ENCODE results near the gene LAMC3. TPM values are rescaled to one million over a fixed set of nuclear protein-coding genes. Genes with fewer than 3 reads are reported as not detected.
A peak's percentile ranks its signal among the peaks of the same experiment; 100 is the strongest.

Gene LAMC3
- total and polyA plus RNA-seq, 9 of the 15 experiments (the other 6 are each of a cell fraction or from before 2014, with no cell fraction given), result 0.10 TPM; not detected in 8

GRCh38 chr9:131021785-131022184, 12.8 kb downstream of the LAMC3 start:
- H3K9me1 ChIP-seq (ENCODE audit: control insufficient read depth, insufficient read depth, low read length), result peaks cover 4% of the 10 kb centered on the region
- no peak overlapping the region for H3K9ac ChIP-seq (ENCODE audit: insufficient read depth in 1 of 2, low read depth in 2 of 2, low read length in 2 of 2)
- BruUV-seq (replicated peaks), result no TSS peak
- in situ Hi-C loops (cut with MboI), result no loop called here
- H3K4me3 ChIP-seq, result no peak overlapping the region
- under 1% methylated on average over 7 of the region's 7 CpGs for WGBS (ENCODE audit: insufficient coverage, low coverage, missing lambda C conversion rate)
- 0 out of 2 replicates have a peak, but pooled peaks cover 4% of the 10 kb centered on the region for H3K9me3 ChIP-seq (replicated peaks; ENCODE audit: control insufficient read depth, insufficient read depth, low read depth, low read length)
- peaks cover 41% of the 10 kb centered on the region for H4K20me1 ChIP-seq (replicated peaks; ENCODE audit: control insufficient read depth, insufficient read depth, low read length)
- TF ChIP-seq E2F1 (CRISPR knock-in tag; IDR thresholded peaks at IDR 0.05) (0 out of 2 replicates have a peak, but pooled peaks have one; percentile 5), U2AF1 (optimal IDR thresholded peaks at IDR 0.05; ENCODE audit: low read depth, low read length) (no peak), IFI16 (CRISPR knock-in tag; IDR thresholded peaks at IDR 0.05) (no peak), ATF3 (IDR thresholded peaks at IDR 0.05) (no peak), ATF3 (CRISPR knock-in tag; conservative IDR thresholded peaks at IDR 0.05) (0 out of 2 replicates have a peak, but pooled peaks have one; percentile 26), SRSF1 (IDR thresholded peaks at IDR 0.05; ENCODE audit: low read depth, low read length) (no peak), ZNF324 (CRISPR knock-in tag; IDR thresholded peaks at IDR 0.05) (no peak), STAT6 (CRISPR knock-in tag; IDR thresholded peaks at IDR 0.05) (0 out of 2 replicates have a peak, but pooled peaks have one; percentile 74)
- peaks cover 84 to 92% of the 10 kb centered on the region in 2 experiments for H3K27me3 ChIP-seq (ENCODE audit: control insufficient read depth in 2 of 2, insufficient read depth in 2 of 2, low read length in 2 of 2)
- no peaks in the 10 kb centered on the region for H3K79me2 ChIP-seq (ENCODE audit: control insufficient read depth, insufficient read depth, low read length)
- peak in 1 of 4 experiments; percentile 53 for DNase-seq (ENCODE audit: extremely low read depth in 1 of 4, low spot score in 3 of 4)
- H3K27ac ChIP-seq (ENCODE audit: extremely low read depth, low read depth, low read length), result no peak overlapping the region
- no peak overlapping the region for H3K4me2 ChIP-seq (ENCODE audit: insufficient read depth, low read length)
- no peaks in the 10 kb centered on the region for H3K36me3 ChIP-seq (ENCODE audit: control insufficient read depth, insufficient read depth, low read length)
- intact Hi-C loops (cut with micrococcal nuclease), result no loop called here
- FAIRE-seq, result no peak
- ChIA-PET CTCF (ENCODE audit: low intra/inter-chr PET ratio) (interaction anchor here (0.6 kb wide), 1 partner anchor 257 kb away, joined by 3 read pairs; no protein-coding TSS in a partner anchor), POLR2A (interaction anchor here (0.6 to 99.3 kb wide), 12 partner anchors 9 to 266 kb away, joined by 3 to 3336 read pairs (median 6); partner anchors contain the start of genes AIF1L, LAMC3 and NUP214)
- ATAC-seq, result no peak
- no peak overlapping the region for H2AFZ ChIP-seq (ENCODE audit: low read depth, low read length)
- H3K4me1 ChIP-seq (replicated peaks in 1 of 2; ENCODE audit: control insufficient read depth in 2 of 2, insufficient read depth in 2 of 2, low read length in 2 of 2), result peaks cover 0 to 16% of the 10 kb centered on the region in 2 experiments; a peak in 3 of 5 replicates

Measured in K562 (cell line).